Hematopoietic multipotent progenitor cell (in vitro differentiated cells): ENCODE results near the gene WDTC1. TPM values are rescaled to one million over a fixed set of nuclear protein-coding genes. Genes with fewer than 3 reads are reported as not detected.

ENCODE experiments used
- DNase-seq, 3 donors: peaks; one replicate each; pipeline ENCODE4 v3.0.0-alpha.2; 2011 to 2015; ENCODE audit warnings: low read depth in 2 of 3, low spot score in 2 of 3
- total RNA-seq: library from RNA; depleted of rRNA; stranded (reverse); fragments of >200 nt; gene quantifications from one replicate; pipeline ENCODE4 v1.2.3, GENCODE V29; 2012

Gene WDTC1
- total RNA-seq, 1 donor = 58.2 TPM

DNA sequence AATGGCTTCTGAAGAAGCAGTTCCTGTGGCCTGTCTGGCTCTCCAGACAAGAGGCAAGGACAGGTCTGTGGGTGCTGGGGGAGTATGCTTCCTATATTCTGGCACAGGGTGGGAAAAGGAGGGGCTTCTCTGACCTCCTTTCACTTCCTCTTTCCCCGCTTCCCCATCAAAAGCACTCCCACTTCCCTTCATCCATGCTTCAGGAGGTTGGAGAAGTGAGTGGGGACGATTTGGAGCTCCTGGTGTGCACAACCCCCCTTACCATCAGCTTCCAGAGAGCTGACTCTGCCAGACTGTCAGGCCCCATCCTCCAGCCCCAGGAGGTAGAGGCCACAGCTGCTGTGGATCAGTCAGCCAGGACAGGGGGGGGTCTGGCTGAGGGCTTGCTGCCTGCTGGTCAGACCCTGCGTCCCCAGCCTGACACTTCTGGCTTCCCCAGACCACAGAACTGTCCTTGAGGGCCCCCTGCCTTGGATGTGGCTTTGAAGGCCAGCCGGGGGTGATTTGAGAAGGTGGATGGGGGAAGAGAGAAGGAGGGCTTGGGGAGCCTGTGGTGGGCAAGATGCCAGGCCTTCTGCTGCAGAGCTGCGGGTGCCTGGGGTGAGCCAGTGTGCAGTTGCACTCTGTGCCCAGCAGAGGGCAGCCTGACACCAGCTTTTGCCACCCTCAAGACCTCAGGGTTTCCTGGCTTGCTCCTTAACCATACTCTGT is 66.1 kb downstream of the WDTC1 start:
- DNase-seq = peak; percentile 79 to 92 (median 91)

DNA sequence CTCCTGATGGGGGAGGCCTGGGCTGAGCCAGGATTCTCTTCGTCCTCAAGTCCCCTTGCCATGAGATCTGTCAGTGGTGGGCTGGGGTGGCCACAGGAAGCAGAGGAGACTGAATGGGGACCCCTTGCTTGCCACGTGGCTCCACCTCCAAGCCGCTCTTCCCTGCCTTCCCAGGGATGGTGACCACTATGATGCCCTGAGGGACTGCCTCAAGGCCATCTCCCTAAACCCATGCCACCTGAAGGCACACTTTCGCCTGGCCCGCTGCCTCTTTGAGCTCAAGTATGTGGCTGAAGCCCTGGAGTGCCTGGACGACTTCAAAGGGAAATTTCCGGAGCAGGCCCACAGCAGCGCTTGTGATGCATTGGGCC is 66.6 kb downstream of the WDTC1 start:
- DNase-seq = no peak

DNA sequence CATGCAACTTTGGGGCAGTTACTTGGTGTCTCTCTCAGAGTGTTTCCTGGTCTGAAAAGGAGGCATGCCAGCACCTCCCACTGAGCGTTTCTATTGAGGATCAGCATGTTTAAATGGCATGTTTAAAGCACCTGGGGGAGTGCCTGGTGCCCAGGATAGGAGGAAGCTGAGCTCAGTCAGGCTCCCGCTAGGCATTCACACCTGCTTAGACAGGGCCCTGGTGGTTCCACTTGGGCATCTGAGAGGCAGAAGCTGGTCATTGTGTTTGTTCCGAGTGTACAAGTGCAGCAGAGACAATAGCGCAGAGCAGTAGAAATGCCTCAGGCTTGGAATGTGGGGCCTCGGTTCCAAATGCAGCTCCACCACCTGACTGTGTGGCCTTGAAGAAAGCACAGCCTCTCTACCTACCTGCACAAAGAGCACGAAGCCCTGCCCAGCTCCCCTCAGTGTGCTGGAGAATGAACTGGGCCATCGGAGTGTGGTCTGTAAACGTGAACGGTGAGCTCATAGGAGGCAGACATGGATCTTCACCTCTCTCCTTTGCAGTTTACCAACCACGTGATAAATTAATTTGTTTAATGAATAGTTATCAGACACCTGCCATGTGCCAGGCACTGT is 67.3 kb downstream of the WDTC1 start:
- no peak for DNase-seq

DNA sequence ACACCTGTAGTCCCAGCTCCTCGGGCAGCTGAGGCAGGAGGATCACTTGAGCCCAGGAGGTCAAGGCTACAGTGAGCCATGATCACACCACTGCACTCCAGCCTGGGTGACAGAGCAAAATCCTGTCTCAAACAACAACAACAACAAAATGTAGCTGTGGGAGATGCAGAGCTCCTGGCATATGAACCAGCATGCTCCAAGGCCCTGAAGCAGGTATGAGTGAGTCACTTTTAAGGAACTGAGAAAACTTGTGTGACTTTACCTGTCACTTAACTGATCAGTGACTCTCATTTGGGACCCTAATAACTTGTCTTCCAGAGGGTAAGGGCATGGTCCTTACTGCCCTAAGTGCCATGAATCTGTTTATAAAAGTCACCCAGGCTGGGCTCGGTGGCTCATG is 68.2 kb downstream of the WDTC1 start:
- DNase-seq = no peak

DNA sequence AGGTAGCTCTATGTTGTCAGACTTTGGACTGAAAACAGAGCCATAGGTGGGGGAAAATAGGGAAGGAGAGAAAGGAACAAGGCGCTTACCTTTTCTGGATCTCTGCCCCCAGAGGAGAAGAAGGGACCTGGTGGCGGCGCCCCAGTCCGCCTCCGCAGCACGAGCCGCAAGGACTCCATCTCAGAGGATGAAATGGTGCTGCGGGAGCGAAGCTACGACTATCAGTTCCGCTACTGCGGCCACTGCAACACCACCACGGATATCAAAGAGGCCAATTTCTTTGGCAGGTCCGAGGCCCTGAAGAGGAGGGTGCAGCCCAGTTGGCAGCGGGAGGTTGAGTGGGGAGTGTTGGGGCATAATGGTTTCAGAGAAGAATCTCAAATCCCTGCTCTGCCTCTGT is 69.1 kb downstream of the WDTC1 start:
- DNase-seq = no peak

DNA sequence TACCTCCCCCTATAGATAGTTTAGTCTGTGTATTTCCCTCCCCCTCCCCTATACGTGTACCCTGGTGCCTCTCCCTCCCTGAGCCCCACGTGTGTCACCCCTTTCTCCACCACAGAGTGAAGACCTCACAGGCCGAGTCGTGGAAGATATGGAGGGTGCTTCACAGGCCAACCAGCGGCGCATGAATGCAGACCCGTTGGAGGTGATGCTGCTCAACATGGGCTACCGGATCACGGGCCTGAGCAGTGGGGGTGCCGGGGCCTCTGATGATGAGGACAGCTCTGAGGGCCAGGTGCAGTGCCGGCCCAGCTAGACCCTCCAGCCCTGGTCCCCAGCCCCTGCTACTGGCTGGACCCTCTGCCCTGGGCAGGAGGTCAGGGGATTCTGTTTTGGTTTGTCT is 71.6 kb downstream of the WDTC1 start:
- DNase-seq = no peak

DNA sequence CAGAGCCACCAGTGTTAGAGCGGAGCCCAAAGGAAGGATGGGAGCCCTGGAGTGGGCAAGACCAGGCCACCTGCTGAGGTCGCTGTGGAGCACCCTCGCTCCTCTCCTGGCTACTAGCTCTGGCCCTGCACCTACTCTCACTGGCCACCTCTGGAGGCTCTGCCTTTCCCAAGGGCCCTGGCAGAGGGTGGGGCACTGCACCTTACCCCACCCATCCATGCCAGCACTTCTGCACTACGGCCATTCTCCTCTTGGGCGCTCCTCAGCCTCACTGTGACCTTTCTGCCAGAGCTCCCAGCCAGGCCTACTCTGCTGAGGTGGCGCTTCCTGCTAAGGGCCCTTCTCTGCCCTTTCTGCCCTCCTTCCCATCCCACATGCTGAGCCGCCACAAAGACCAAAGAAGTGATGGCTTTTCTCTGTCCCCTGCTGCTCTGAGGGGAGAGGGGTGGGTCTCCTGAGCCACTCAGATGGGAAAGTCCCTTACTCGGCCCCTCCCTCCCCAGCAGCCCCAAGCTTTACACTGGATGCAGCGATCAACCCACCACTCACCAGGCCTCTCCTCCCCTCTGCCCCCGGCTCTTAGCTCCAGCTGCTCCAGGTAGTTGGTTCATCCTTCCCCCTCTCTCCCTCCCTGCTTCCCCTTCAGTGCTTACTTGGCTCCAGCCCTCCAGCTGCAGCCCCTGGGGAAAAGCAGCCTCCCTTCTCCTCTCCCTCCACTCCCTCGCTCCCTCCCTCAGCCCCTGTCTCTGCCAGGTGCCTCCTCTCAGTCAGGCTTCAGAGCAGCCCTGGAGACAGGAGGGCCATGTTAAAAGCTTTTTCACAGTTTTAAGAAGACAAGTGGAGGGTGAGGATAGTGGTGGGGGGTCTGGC is 72.7 kb downstream of the WDTC1 start:
- DNase-seq = no peak

DNA sequence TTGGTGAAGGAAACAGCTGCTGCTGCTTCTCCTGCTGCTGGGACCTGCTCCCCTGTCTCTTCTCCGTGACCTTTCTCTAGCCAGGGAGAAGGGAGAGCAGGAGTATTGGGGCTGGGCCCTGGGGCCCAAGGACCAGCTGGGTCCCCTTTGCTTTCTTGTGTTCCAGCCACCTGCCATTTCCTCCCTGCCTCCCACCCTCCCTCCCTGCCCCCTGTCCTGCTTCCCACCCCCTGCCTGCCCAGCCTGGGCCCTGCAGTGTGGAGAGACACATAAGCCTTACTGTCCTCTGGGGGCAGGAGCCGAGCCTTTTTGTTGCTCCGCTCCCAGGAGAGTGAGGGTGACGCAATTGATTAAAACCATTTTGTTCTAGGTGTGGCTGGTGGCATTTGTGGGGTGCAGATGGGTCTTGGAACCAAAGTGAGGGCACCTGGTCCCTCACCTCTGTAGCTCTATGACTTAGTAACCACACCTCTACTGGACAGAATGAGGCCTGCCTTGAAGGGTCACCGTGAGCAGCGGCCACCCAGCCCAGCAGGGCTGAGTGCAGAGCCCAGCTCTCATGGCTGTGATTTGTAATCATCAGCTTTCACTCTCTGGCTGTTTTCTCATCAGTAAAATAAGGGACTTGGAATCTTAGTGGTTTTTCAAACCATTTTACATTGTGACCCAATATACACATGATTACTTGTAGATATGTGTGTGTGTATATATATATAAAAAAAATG is 73.6 kb downstream of the WDTC1 start:
- no peak for DNase-seq

DNA sequence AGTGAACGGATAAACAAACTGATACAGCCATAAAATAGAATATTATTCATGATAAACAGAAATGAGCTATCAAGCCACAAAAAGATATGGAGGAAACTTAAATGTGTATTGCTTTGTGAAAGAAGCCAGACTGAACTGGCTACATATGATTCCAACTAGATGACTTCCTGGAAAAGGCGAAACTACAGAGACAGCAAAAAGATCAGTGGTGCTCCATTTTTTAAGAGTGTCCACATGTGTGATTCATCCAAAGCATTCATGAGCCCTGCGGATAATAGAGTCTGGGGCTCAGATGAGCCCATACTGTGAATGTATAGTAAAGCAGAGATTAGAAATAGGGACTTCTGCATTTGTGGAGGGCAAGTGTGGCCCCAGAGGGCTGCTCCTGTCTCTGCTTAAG is 79.7 kb downstream of the WDTC1 start:
- peak in 1 of 3 donors; percentile 10 for DNase-seq

DNA sequence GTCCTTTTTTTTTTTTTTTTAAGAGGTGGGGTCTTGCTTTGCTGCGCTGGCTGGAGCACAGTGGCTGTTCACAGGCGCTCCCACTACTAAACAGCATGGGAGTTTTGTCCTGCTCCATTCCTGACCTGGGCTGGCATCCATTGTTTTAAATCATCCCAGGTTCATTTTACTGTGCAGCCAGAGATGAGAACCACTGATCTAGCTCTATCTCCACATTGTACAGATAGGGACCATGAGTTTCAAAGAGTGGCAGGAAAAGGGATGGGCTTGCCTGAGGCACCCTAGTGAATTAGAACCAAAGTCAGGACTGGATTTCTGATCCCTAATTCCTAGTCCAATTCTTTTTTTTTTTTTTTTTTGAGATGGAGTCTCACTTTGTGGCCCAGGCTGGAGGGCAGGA is 80.3 kb downstream of the WDTC1 start:
- no peak for DNase-seq

DNA sequence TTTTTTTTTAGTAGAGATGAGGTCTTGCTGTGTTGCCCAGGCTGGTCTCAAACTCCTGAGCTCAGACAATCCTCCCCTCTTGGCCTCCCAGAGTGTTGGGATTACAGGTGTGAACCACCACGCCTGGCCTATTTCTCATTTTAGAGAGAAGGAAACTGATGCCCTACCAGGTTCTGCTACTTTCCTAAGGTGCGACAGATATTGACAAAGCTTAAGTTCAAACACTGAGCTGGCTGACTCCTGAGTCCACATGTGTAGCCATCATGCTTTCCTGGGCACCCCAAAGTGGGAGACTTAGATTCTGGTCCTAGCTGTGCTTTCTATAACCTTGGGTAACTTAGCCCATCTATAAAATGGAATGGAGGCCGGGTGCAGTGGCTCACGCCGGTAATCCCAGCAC is 82.4 kb downstream of the WDTC1 start:
- no peak for DNase-seq

DNA sequence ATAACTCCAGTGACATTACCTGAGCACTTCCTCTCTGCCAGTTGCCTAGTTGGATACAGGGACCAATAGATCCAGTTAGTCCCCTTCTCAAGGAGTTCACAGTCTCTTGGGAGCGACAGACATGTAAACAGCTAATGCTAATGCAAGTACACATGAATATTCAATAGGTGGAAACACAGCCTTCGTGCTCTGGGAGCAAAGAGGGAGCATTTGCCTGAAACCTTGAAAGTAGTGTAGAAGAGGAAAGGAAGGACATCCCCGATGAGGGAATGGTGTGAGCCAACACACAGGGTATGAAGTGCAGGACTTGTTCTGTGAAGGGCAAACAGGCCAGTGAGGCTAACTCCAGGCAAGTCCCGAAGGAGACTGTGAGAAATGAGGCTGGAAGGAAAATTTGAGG is 83.7 kb downstream of the WDTC1 start:
- no peak for DNase-seq

DNA sequence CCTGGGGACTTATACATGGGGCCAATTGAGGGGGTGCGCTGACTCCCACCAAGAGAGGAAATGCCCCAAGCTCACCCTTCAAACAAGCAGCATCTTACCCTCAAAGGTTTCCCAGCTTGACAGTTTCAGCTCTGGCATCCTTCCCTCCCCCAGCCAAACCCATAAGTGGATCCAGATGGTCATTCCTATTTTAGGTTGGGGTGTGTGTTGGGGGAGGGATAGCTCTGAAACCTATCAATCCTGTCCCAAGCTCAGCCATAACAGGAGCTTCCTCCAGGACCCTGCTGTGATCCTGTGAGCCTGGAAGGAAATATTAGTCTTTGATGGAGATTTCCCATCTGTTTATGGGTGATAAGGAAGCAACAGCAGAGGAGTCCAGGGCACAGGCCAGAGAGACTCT is 84.2 kb downstream of the WDTC1 start:
- DNase-seq = no peak

DNA sequence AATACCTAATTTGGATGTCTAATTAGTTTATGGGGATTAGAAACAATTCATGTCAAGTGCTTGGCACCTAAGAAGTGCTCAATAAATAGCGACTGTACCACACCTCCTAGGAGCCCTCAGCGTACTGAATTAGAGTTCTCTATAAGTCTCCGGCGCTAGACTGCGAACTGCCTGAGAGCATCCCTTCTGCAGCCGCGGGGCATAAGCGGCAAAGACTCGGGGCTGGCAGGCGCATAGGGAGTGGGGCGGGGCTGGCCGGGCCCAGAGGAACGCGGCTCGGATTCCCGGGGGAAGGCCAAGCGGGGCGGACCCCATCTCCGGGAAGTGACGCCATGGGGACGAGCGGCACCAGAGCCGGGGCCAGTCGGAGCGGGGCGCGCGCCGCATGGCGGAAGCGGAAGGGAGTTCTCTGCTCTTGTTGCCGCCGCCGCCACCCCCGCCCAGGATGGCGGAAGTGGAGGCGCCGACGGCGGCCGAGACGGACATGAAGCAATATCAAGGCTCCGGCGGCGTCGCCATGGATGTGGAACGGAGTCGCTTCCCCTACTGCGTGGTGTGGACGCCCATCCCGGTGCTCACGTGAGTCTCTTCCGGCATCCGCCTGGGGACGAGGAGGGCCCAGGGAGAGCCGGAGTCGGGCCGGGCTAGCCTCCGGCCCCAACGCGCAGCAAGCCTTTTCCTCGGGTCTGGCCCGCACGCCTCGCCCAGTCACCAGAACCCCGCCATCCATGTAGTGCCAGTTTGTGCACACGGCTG is 87.6 kb downstream of the WDTC1 start, which contains the start of gene TMEM222:
TSS of gene TMEM222 (plus strand) at position 351 of the 756 bp plus-strand sequence. CDS start at position 386, 35 bp downstream.
- DNase-seq = peak; percentile 96 to 99 (median 99)

DNA sequence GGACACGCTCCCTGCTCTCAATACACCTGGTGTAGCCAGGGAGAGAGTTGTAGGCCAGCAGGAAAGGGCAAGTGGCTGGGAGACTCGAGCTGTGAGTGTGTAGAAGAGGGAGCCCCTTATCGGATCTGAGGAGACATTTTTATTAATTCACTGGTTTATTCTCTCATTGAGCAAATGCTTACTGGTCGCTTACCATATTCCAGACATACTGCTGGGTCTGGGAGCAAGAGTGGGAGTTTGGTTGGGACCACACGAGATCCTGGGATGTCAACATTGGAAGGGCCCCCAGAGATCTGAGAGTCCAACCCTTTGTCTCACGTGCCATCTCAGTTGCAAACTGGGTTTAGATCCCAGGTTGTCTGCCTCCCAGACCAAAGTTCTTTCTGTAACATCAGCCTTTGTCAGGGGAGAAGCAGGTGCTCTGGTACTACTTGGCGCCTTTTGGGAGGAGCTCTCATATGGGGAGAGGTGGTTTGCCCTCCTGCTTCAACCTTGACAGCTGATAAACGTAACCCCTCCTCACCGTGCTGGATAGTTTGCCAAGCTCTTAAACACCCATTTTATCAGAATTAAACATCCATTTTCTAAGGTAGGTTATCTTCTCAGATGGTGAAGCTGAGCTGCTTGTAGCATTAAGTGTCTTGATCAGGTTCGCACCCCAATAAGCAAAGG is 88.3 kb downstream of the WDTC1 start:
- DNase-seq = no peak

DNA sequence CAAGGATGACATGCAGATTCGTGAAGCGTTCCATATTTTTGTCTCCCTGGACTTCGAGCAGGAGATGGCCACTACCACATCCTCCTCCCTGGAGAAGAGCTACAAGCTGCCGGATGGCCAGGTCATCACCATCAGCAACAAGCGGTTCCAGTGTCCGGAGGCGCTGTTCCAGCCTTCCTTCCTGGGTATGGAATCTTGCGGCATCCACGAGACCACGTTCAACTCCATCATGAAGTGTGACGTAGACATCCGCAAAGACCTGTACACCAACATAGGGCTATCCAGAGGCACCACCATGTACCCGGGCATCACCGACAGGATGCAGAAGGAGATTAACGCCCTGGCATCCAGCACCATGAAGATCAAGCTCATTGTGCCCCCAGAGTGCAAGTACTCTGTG is 90.9 kb downstream of the WDTC1 start:
- DNase-seq = no peak

DNA sequence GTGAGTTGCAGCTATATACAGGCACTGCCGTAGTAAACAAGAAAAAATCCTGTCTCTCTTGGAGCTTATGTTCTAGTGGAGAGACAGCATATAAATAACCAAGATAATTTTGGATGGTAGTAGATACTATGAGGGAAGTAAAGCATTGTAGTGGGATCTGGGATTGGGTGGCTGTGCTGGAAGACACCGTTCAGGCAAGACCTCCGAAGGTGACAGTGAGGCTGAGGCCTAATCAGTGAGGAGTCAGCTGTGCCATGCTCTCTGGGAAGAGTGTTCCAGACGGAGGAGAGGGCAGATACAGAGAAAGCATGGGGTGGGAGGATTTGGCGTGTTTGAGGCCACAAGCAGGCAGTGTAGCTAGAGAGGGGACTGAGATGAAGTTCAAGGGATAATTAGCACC is 93.5 kb downstream of the WDTC1 start:
- no peak for DNase-seq

DNA sequence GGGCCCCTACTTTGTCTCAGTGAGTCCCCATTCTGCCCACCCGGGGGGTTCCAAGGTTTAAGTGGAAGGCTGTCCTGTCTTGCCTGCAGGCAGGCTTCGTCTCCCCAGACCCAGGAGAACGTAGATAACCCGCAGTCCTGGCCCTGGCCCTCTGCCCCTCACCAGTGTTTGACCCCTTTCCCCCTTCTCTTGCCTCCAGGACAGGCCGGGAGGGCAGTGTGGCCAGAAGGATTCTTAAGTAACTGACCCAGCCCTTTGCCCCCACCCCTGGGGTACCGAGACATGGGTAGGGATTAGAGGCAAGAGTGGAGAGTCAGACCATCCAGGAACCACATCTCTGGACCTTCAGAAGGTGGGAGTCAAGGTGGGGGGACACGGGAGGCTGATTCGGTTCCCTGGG is 96.4 kb downstream of the WDTC1 start:
- DNase-seq = no peak

DNA sequence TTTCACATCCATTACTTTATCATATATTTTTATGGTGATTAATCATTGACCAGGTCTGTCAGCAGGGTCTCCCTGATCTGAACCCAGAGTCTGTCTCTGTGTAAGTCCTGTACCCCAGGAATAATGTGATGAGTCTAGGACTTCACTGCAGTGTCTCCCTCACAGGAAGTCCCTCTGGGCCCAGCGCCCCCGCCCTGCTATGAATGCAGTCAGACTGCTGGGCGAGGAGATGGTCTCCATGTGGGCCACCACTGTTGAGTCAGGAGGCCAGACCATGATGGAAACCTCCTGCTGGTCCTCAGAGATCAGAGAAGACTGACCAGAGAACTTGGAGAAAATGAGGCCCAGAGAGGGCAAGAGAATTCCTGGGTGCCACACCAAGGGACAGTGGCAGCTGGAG is 97.0 kb downstream of the WDTC1 start:
- DNase-seq = no peak

DNA sequence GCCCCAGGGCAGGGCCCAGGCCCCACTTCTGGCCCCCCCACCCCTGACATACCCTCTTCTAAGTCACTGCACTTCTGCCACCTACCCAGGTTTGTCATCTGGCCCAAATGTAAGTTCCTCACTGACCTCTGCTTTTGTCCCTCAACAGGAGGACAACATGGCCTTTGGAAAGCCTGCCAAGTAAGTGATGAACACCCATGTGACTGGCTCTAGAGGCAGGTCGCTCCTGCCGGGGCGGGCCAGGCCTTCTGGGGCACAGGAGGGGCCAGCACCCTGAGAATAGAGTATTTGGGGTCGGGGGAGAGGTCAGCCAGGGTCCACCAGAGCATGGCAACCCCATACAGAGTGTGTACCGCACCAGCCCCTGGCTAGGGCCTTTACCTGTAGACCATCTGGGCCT is 97.5 kb downstream of the WDTC1 start:
- DNase-seq = no peak
